Endothelial cell of umbilical vein (primary cell): ENCODE results near the gene CCT4.

Experiments used
- EZH2 ChIP-seq: IDR thresholded peaks from 2 replicates; pipeline ENCODE4 v1.6.1; 2012; ENCODE audit warnings: borderline replicate concordance, low read depth, mild to moderate bottlenecking, moderate library complexity, low read length, inconsistent platforms; ENCODE audit not compliant: severe bottlenecking
- FOS ChIP-seq: IDR thresholded peaks from 2 replicates; pipeline ENCODE4 v1.6.1; 2011; ENCODE audit warnings: mild to moderate bottlenecking, low read length, moderate library complexity, borderline replicate concordance; ENCODE audit not compliant: insufficient read depth
- GATA2 ChIP-seq: IDR thresholded peaks from 2 replicates; pipeline ENCODE4 v1.7.0; 2011; ENCODE audit warnings: low read depth, mild to moderate bottlenecking, moderate library complexity, mixed read lengths, low read length; ENCODE audit not compliant: insufficient read length, insufficient read depth
- MYC ChIP-seq: IDR thresholded peaks from one replicate; pipeline ENCODE4 v1.6.1; 2011; ENCODE audit warnings: mild to moderate bottlenecking, low read depth, low read length
- POLR2A ChIP-seq: IDR thresholded peaks from 2 replicates; pipeline ENCODE4 v1.6.1; 2012; ENCODE audit warnings: low read depth, mild to moderate bottlenecking, control low read depth, low read length
- POLR2AphosphoS5 ChIP-seq: IDR thresholded peaks from 2 replicates; pipeline ENCODE4 v1.6.1; 2012; ENCODE audit warnings: low read depth, mild to moderate bottlenecking, control low read depth, low read length, moderate library complexity; ENCODE audit not compliant: insufficient read depth
- TF ChIP-seq, protein P1 (sequence below), 2 donors: IDR thresholded peaks; 1 replicate in 1 of 2; 2 replicates in 1 of 2; pipeline ENCODE4 v1.5.1; 2011; ENCODE audit warnings: low read length in 2 of 2, mild to moderate bottlenecking in 2 of 2, moderate library complexity in 2 of 2, control low read depth in 1 of 2, inconsistent platforms in 1 of 2, low read depth in 1 of 2; ENCODE audit not compliant: insufficient read depth in 1 of 2; ENCODE audit errors: extremely low read depth in 1 of 2
- TF ChIP-seq, protein P2 (sequence below): IDR thresholded peaks from 2 replicates; pipeline ENCODE4 v1.6.1; 2011; ENCODE audit not compliant: insufficient read depth, insufficient read length

DNA sequence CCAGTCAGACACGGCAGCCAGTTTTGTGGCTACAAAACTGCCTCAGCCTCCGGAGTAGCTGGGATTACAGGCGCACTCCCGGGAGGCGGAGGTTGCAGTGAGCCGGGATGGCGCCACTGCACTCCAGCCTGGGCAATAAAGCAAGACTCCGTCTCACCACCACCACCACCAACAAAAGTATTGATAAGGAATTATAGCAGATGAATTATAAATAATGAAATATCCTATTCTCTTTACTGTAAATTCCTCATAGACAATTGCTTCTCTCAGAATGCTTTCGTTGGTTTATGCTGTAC is 33.2 kb downstream of the CCT4 start:
- TF ChIP-seq, protein P1, sequence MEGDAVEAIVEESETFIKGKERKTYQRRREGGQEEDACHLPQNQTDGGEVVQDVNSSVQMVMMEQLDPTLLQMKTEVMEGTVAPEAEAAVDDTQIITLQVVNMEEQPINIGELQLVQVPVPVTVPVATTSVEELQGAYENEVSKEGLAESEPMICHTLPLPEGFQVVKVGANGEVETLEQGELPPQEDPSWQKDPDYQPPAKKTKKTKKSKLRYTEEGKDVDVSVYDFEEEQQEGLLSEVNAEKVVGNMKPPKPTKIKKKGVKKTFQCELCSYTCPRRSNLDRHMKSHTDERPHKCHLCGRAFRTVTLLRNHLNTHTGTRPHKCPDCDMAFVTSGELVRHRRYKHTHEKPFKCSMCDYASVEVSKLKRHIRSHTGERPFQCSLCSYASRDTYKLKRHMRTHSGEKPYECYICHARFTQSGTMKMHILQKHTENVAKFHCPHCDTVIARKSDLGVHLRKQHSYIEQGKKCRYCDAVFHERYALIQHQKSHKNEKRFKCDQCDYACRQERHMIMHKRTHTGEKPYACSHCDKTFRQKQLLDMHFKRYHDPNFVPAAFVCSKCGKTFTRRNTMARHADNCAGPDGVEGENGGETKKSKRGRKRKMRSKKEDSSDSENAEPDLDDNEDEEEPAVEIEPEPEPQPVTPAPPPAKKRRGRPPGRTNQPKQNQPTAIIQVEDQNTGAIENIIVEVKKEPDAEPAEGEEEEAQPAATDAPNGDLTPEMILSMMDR (IDR thresholded peaks at IDR 0.05; ENCODE audit: extremely low read depth in 1 of 2, insufficient read depth in 1 of 2, low read depth in 1 of 2, low read length in 2 of 2) = no peak
- TF ChIP-seq FOS = no peak
- no peak for TF ChIP-seq EZH2
- no peak for TF ChIP-seq POLR2A
- TF ChIP-seq, protein P2, sequence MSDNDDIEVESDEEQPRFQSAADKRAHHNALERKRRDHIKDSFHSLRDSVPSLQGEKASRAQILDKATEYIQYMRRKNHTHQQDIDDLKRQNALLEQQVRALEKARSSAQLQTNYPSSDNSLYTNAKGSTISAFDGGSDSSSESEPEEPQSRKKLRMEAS = no peak
- no peak for TF ChIP-seq POLR2AphosphoS5
- no peak for TF ChIP-seq GATA2
- no peak for TF ChIP-seq MYC
